GM12891 (cell line): ENCODE measurements around the gene VPS11.

Experiments
- POLR2A ChIP-seq: IDR thresholded peaks from 2 replicates; pipeline ENCODE4 v1.6.1; 2011; ENCODE audit warnings: low read depth, low read length, control low read depth
- POLR2AphosphoS5 ChIP-seq: IDR thresholded peaks from 2 replicates; pipeline ENCODE4 v1.6.1; 2011; ENCODE audit warnings: low read depth, low read length, control low read depth
- SPI1 ChIP-seq: IDR thresholded peaks from 2 replicates; pipeline ENCODE4 v1.6.1; 2011; ENCODE audit warnings: low read depth, low read length, control low read depth

GRCh38 chr11:119025099-119025473, 42.5 kb upstream of the VPS11 start:
- TF ChIP-seq POLR2A (no peak; the same call in 1 of the 2 replicates), POLR2AphosphoS5 (no peak), SPI1 (no peak)
